HEK293 (cell line): ENCODE results near the gene TSEN2.
"Not testable (repeated sequence)": the region's sequence is repeated elsewhere in the genome, so short reads cannot be mapped to it uniquely, and the experiment has no call there.

Experiments used
- BCL11A ChIP-seq: fragments of 450-650 bp; formaldehyde crosslinking; IDR thresholded peaks from 2 replicates; pipeline ENCODE4 v1.5.1; 2016; ENCODE audit warnings: low read depth, missing biosample characterization, missing genetic modification characterization
- CTCF ChIP-seq: fragments of 450-650 bp; formaldehyde crosslinking; IDR thresholded peaks from 2 replicates; pipeline ENCODE4 v1.5.1; 2016; ENCODE audit warnings: missing biosample characterization, missing genetic modification characterization
- KLF1 ChIP-seq: fragments of 450-650 bp; formaldehyde crosslinking; IDR thresholded peaks from 2 replicates; pipeline ENCODE4 v1.5.1; 2016; ENCODE audit warnings: missing biosample characterization, missing genetic modification characterization
- TCF7L2 ChIP-seq: IDR thresholded peaks from 2 replicates; pipeline ENCODE4 v1.6.1; 2011; ENCODE audit warnings: low read depth, mild to moderate bottlenecking, inconsistent platforms, low read length, moderate library complexity, borderline replicate concordance
- ZBTB48 ChIP-seq: fragments of 450-650 bp; formaldehyde crosslinking; IDR thresholded peaks from 2 replicates; pipeline ENCODE4 v1.5.1; 2016; ENCODE audit warnings: missing biosample characterization, missing genetic modification characterization
- ZNF121 ChIP-seq: fragments of 450-650 bp; formaldehyde crosslinking; IDR thresholded peaks from 2 replicates; pipeline ENCODE4 v1.5.1; 2016; ENCODE audit warnings: missing biosample characterization, missing genetic modification characterization
- ZNF175 ChIP-seq: fragments of 450-650 bp; formaldehyde crosslinking; IDR thresholded peaks from 2 replicates; pipeline ENCODE4 v1.5.1; 2016; ENCODE audit warnings: missing biosample characterization, missing genetic modification characterization
- ZNF23 ChIP-seq: fragments of 450-650 bp; formaldehyde crosslinking; IDR thresholded peaks from 2 replicates; pipeline ENCODE4 v1.5.1; 2016; ENCODE audit warnings: missing biosample characterization, missing genetic modification characterization, borderline replicate concordance
- ZNF274 ChIP-seq, 2 experiments: fragments of 200-500 bp in 1 of 2; fragments of 450-650 bp in 1 of 2; sonication (Bioruptor generic) in 1 of 2; formaldehyde crosslinking in 1 of 2; IDR thresholded peaks; 2 replicates each; pipeline versions ENCODE4 v1.5.1 to v1.6.1; 2014 to 2016; ENCODE audit warnings: borderline replicate concordance in 1 of 2, inconsistent platforms in 1 of 2, low read length in 1 of 2, missing biosample characterization in 1 of 2, missing genetic modification characterization in 1 of 2
- ZNF302 ChIP-seq: fragments of 450-650 bp; formaldehyde crosslinking; IDR thresholded peaks from 2 replicates; pipeline ENCODE4 v1.5.1; 2016; ENCODE audit warnings: missing biosample characterization, missing genetic modification characterization, low read depth
- ZNF350 ChIP-seq: fragments of 450-650 bp; formaldehyde crosslinking; IDR thresholded peaks from 2 replicates; pipeline ENCODE4 v1.5.0; 2017; ENCODE audit warnings: missing biosample characterization, mild to moderate bottlenecking, missing genetic modification characterization
- ZSCAN30 ChIP-seq: fragments of 450-650 bp; IDR thresholded peaks from 2 replicates; pipeline ENCODE4 v1.5.1; 2018; ENCODE audit warnings: missing biosample characterization, mild to moderate bottlenecking, missing genetic modification characterization, moderate library complexity
- TF ChIP-seq, protein P1 (sequence below): fragments of 450-650 bp; formaldehyde crosslinking; IDR thresholded peaks from 2 replicates; pipeline ENCODE4 v1.5.1; 2016; ENCODE audit warnings: missing biosample characterization, missing genetic modification characterization, low read depth

GRCh38 chr3:12479198-12479597, 5.1 kb upstream of the TSEN2 start:
- not testable (repeated sequence) for TF ChIP-seq CTCF (tag by site-specific recombination); KLF1; ZNF274 (IDR thresholded peaks at IDR 0.05; ENCODE audit: low read length); ZNF274 (tag by site-specific recombination; IDR thresholded peaks at IDR 0.05; ENCODE audit: borderline replicate concordance); ZNF23 (tag by site-specific recombination); ZBTB48 (tag by site-specific recombination); ZNF121 (tag by site-specific recombination); BCL11A (tag by site-specific recombination); ZNF350 (tag by site-specific recombination); ZNF302 (tag by site-specific recombination); ZNF175 (tag by site-specific recombination); ZSCAN30; TCF7L2
- TF ChIP-seq, protein P1, sequence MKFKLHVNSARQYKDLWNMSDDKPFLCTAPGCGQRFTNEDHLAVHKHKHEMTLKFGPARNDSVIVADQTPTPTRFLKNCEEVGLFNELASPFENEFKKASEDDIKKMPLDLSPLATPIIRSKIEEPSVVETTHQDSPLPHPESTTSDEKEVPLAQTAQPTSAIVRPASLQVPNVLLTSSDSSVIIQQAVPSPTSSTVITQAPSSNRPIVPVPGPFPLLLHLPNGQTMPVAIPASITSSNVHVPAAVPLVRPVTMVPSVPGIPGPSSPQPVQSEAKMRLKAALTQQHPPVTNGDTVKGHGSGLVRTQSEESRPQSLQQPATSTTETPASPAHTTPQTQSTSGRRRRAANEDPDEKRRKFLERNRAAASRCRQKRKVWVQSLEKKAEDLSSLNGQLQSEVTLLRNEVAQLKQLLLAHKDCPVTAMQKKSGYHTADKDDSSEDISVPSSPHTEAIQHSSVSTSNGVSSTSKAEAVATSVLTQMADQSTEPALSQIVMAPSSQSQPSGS (tag by site-specific recombination) = not testable (repeated sequence)
